ENCODE measurements around the gene CXXC5. TPM values are rescaled to one million over a fixed set of nuclear protein-coding genes. Genes with fewer than 3 reads are reported as not detected.

The CXXC5 gene
- total RNA-seq, 1 donor from 2014 or later: 1.2 TPM

GRCh38 chr5:139634028-139634325 is 14.2 kb upstream of the CXXC5 start:
- no peak overlapping the region for H3K27ac Mint-ChIP-seq

GRCh38 chr5:139634541-139634940 is 13.6 kb upstream of the CXXC5 start:
- Mint-ChIP-seq H3K36me3 (ENCODE audit: low read depth) (peaks cover 21% of the 10 kb centered on the region), H3K27me3 (no peaks in the 10 kb centered on the region), H3K4me1 (peaks cover 37% of the 10 kb centered on the region), H3K9me3 (no peaks in the 10 kb centered on the region), H3K27ac (no peak overlapping the region), H3K4me3 (no peak overlapping the region)
- intact Hi-C loops (cut with micrococcal nuclease): loop anchor here (5.0 kb wide), 1 partner anchor 72 kb away; the partner anchor contains the start of gene UBE2D2
- no peak for DNase-seq

More at GRCh38 chr5:139634028-139634325, 14.2 kb upstream of the CXXC5 start:
- no peaks in the 10 kb centered on the region for H3K27me3 Mint-ChIP-seq
- no peaks in the 10 kb centered on the region for H3K9me3 Mint-ChIP-seq
- DNase-seq: no peak
- no peak overlapping the region for H3K4me3 Mint-ChIP-seq
- H3K4me1 Mint-ChIP-seq: peaks cover 37% of the 10 kb centered on the region
- peaks cover 27% of the 10 kb centered on the region for H3K36me3 Mint-ChIP-seq (ENCODE audit: low read depth)
- intact Hi-C loops (cut with micrococcal nuclease): loop anchor here (5.0 kb wide), 1 partner anchor 72 kb away; the partner anchor contains the start of gene UBE2D2

DNA sequence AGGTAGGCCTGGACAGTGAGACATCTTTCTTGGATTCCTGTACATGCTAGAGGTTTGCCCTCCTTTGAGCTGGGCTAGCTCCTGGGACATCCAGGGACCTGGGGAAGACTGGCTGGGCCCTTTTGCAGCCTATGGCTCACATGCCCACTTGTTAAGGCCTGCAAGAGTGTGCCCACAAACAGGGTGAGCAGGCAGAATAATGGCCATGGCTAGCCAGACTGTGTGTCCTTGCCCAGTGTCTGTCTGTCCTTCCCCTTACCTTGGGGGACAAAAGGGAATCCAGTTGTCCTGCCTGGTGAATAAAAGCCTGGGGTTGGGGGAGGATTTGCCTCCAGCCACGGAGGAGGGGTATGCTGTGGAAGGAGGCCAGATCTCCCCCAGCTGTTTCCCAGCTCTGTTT is 13.0 kb upstream of the CXXC5 start:
- no peak for DNase-seq
- Mint-ChIP-seq H3K27me3 (no peaks in the 10 kb centered on the region), H3K9me3 (no peaks in the 10 kb centered on the region), H3K27ac (peak overlapping the region; percentile 81), H3K36me3 (ENCODE audit: low read depth) (peaks cover 17% of the 10 kb centered on the region), H3K4me3 (peak overlapping the region; percentile 66), H3K4me1 (peaks cover 37% of the 10 kb centered on the region)
- intact Hi-C loops (cut with micrococcal nuclease): loop anchor here (5.0 kb wide), 1 partner anchor 112 kb away; no protein-coding TSS in a partner anchor

DNA sequence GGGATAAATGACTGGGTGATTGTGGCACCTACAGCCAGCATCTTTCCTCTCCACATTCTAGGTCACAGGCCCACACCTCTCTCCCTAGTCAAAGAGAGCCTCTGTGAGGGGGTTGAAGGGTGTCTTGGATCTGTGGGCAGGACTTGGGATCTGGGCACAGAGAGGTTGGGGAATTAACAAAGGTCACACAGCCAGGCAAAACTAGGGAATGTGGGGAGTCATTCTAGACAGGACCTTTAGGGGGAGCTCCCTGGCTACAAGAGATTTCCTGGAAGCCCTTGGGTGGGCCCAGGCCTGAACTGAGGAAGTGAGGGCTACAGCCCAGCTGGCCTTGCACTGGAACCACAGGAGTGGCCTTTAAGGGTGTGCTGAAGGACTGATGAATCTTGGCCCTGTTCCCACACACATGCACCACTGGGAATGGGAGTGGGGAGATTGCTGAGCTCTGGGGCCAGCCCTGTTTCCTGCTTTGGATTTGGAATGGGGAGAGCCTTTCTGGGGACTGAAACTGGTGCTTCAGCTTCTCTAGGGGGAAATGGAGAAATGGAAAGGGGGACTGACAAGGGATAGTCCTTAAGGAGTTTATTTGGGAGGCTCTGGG is 12.4 kb upstream of the CXXC5 start:
- H3K27ac Mint-ChIP-seq: peak overlapping the region; percentile 81
- peaks cover 37% of the 10 kb centered on the region for H3K4me1 Mint-ChIP-seq
- peak; percentile 76 for DNase-seq
- no peaks in the 10 kb centered on the region for H3K9me3 Mint-ChIP-seq
- intact Hi-C loops (cut with micrococcal nuclease): loop anchor here (2.0 to 5.0 kb wide), 5 partner anchors 33 to 221 kb away; no protein-coding TSS in a partner anchor
- peaks cover 15% of the 10 kb centered on the region for H3K36me3 Mint-ChIP-seq (ENCODE audit: low read depth)
- H3K4me3 Mint-ChIP-seq: peak overlapping the region; percentile 66
- no peaks in the 10 kb centered on the region for H3K27me3 Mint-ChIP-seq

- Mint-ChIP-seq H3K27ac (peak overlapping the region; percentile 81), H3K4me1 (peaks cover 37% of the 10 kb centered on the region), H3K4me3 (peak overlapping the region; percentile 66), H3K9me3 (no peaks in the 10 kb centered on the region), H3K27me3 (no peaks in the 10 kb centered on the region), H3K36me3 (ENCODE audit: low read depth) (peaks cover 15% of the 10 kb centered on the region)
- intact Hi-C loops (cut with micrococcal nuclease): loop anchor here (2.0 to 5.0 kb wide), 5 partner anchors 33 to 221 kb away; no protein-coding TSS in a partner anchor
- DNase-seq: peak; percentile 90
Observed at GRCh38 chr5:139636207-139636792, 11.8 kb upstream of the CXXC5 start.

GRCh38 chr5:139636975-139637408 is 11.2 kb upstream of the CXXC5 start:
- Mint-ChIP-seq H3K27me3 (no peaks in the 10 kb centered on the region), H3K4me3 (peak overlapping the region; percentile 66), H3K27ac (peak overlapping the region; percentile 81), H3K36me3 (ENCODE audit: low read depth) (peaks cover 15% of the 10 kb centered on the region), H3K4me1 (peaks cover 37% of the 10 kb centered on the region), H3K9me3 (no peaks in the 10 kb centered on the region)
- peak; percentile 75 for DNase-seq
- intact Hi-C loops (cut with micrococcal nuclease): loop anchor here (1.0 to 5.0 kb wide), 6 partner anchors 12 to 222 kb away; no protein-coding TSS in a partner anchor

- Mint-ChIP-seq H3K4me3 (no peak overlapping the region), H3K4me1 (peaks cover 35% of the 10 kb centered on the region), H3K27me3 (no peaks in the 10 kb centered on the region), H3K9me3 (no peaks in the 10 kb centered on the region), H3K36me3 (ENCODE audit: low read depth) (peaks cover 15% of the 10 kb centered on the region), H3K27ac (no peak overlapping the region)
- intact Hi-C loops (cut with micrococcal nuclease): loop anchor here (1.0 to 5.0 kb wide), 6 partner anchors 12 to 223 kb away; no protein-coding TSS in a partner anchor
- DNase-seq: peak; percentile 71
Observed at GRCh38 chr5:139637438-139638089, 10.6 kb upstream of the CXXC5 start.

GRCh38 chr5:139638090-139638735 is 9.9 kb upstream of the CXXC5 start:
- no peaks in the 10 kb centered on the region for H3K27me3 Mint-ChIP-seq
- H3K9me3 Mint-ChIP-seq: no peaks in the 10 kb centered on the region
- H3K4me3 Mint-ChIP-seq: no peak overlapping the region
- intact Hi-C loops (cut with micrococcal nuclease): loop anchor here (5.0 kb wide), 1 partner anchor 109 kb away; no protein-coding TSS in a partner anchor
- H3K4me1 Mint-ChIP-seq: peaks cover 33% of the 10 kb centered on the region
- peak; percentile 56 for DNase-seq
- peaks cover 14% of the 10 kb centered on the region for H3K36me3 Mint-ChIP-seq (ENCODE audit: low read depth)
- no peak overlapping the region for H3K27ac Mint-ChIP-seq

DNA sequence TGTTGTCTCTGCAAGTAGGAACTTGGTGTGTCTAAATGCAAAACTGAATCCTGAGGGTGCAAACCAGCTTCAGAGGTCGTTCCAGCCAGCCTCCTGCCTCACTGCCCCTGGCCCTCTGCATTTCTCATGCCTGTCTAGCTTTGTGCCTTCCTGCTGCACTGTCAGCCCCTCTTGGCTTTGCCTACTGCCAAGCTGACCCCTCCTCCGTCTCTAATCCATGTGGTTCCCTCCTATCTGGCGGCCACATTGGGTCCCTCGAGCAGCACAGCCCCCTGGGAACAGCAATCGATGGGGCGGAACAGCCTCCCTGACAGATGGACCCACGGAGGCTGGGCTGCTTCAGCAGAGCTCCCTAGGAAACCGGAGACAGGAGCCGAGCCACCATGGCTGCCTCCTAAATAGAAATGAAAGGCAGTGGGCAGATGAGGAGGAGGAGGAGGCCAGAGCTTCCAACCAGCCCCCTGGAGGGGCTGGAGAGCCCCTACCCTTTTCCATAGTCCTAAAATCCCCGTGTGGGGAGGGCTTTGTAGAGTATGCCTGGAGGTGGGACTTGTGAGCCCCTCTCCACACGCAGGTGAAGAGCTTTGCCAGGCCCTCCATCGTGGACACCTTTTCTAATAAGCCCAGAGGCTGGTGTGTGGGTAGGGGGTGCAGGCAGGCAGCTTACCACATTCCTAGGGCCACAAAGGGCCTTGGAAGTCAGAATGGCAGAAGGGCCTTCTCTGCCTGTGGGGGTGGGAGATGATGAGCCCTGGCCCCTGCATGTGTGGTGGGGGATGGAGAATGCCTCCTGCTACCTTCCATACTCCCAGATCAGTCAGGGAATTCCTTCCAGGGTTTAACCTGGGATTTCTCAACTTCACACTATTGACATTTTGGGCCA is 9.2 kb upstream of the CXXC5 start:
- Mint-ChIP-seq H3K27me3 (no peaks in the 10 kb centered on the region), H3K4me3 (no peak overlapping the region), H3K27ac (peak overlapping the region; percentile 39), H3K36me3 (ENCODE audit: low read depth) (peaks cover 12% of the 10 kb centered on the region), H3K9me3 (no peaks in the 10 kb centered on the region), H3K4me1 (peaks cover 31% of the 10 kb centered on the region)
- DNase-seq: peak; percentile 54
- intact Hi-C loops (cut with micrococcal nuclease): loop anchor here (5.0 kb wide), 1 partner anchor 108 kb away; no protein-coding TSS in a partner anchor

GRCh38 chr5:139639619-139640380 is 8.3 kb upstream of the CXXC5 start:
- H3K9me3 Mint-ChIP-seq: no peaks in the 10 kb centered on the region
- no peak for DNase-seq
- no peak overlapping the region for H3K4me3 Mint-ChIP-seq
- H3K36me3 Mint-ChIP-seq (ENCODE audit: low read depth): peaks cover 12% of the 10 kb centered on the region
- no peak overlapping the region for H3K27ac Mint-ChIP-seq
- intact Hi-C loops (cut with micrococcal nuclease): loop anchor here (5.0 kb wide), 1 partner anchor 108 kb away; no protein-coding TSS in a partner anchor
- H3K4me1 Mint-ChIP-seq: peaks cover 26% of the 10 kb centered on the region
- no peaks in the 10 kb centered on the region for H3K27me3 Mint-ChIP-seq

DNA sequence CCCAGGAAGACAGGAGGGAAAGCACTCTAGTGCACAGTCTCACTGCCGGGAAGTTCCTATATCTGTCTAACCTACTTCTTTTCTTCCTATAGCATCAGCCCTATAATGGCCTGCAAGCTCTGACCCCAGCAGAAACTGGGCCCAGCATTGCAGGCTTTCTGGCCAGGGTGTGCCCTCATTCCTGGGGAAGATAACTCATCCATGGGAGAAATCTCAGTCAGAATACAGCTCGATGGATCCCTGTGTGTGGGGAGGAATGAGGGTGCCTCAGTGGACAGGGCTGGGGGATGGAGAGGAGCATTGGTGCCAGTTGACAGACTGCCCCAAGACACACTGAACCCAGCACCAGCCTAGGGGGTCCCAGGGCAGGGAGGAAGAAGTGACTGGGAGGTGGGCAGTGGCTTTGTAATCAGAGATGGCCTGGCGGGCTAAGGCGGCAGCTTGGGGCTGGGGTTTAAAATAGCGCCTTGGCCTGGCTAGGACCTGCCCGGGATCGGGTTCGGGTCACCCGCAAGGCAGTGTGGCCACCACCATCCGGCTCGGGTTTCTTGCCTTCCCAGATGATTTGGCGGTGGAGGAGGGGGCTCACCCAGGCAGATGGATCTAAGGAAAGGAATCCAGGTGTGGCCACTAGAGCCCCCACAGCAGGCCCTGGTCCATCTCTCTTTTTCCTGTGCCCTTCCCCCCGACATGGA is 7.6 kb upstream of the CXXC5 start:
- peaks cover 19% of the 10 kb centered on the region for H3K4me1 Mint-ChIP-seq
- peaks cover 12% of the 10 kb centered on the region for H3K36me3 Mint-ChIP-seq (ENCODE audit: low read depth)
- no peak overlapping the region for H3K27ac Mint-ChIP-seq
- no peak for DNase-seq
- no peak overlapping the region for H3K4me3 Mint-ChIP-seq
- H3K9me3 Mint-ChIP-seq: no peaks in the 10 kb centered on the region
- peaks cover 5% of the 10 kb centered on the region for H3K27me3 Mint-ChIP-seq
- intact Hi-C loops (cut with micrococcal nuclease): no loop called here

Data from activated CD4-positive, alpha-beta T cell treated with anti-CD3 and anti-CD28 coated beads, Interleukin-2, amount 10 ng/mL, durations not matched to agents 24 days and 14 days (primary cell).